SKM-1 treated with dmso at 0.1 percent for 144 hours (cell line): ENCODE measurements around the gene DPEP3.
"Not testable (repeated sequence)": the region's sequence is repeated elsewhere in the genome, so short reads cannot be mapped to it uniquely, and the experiment has no call there.

ENCODE experiments used
- DNase-seq: peaks from one replicate; lab custom pipeline; 2025; ENCODE audit not compliant: unreplicated experiment; lab: John Stamatoyannopoulos, UW

DPEP3 gene

GRCh38 chr16:67993207-67994039, 13.1 kb upstream of the DPEP3 start:
- peak; percentile 79 for DNase-seq

GRCh38 chr16:67992661-67993206, 12.4 kb upstream of the DPEP3 start:
- DNase-seq = no peak

- DNase-seq = no peak
Measured at GRCh38 chr16:67990018-67990386, 9.7 kb upstream of the DPEP3 start.

GRCh38 chr16:67989322-67990017, 9.2 kb upstream of the DPEP3 start:
- no peak for DNase-seq

- no peak for DNase-seq
Measured at GRCh38 chr16:67988675-67989074, 8.4 kb upstream of the DPEP3 start.

GRCh38 chr16:67987460-67988160, 7.3 kb upstream of the DPEP3 start:
- DNase-seq = no peak

- DNase-seq = no peak
Measured at GRCh38 chr16:67986949-67987348, 6.7 kb upstream of the DPEP3 start.

GRCh38 chr16:67982011-67982696, 1.9 kb upstream of the DPEP3 start:
- no peak for DNase-seq

- no peak for DNase-seq
Measured at GRCh38 chr16:67977469-67978227, 2.7 kb downstream of the DPEP3 start.

GRCh38 chr16:67977005-67977404, 3.3 kb downstream of the DPEP3 start:
- no peak for DNase-seq

- no peak for DNase-seq
Measured at GRCh38 chr16:67976205-67976604, 4.1 kb downstream of the DPEP3 start.

- no peak for DNase-seq
Measured at GRCh38 chr16:67975321-67976105, 4.8 kb downstream of the DPEP3 start.

GRCh38 chr16:67972285-67972684, 8.0 kb downstream of the DPEP3 start:
- not testable (repeated sequence) for DNase-seq

GRCh38 chr16:67971111-67971510, 9.2 kb downstream of the DPEP3 start:
- no peak for DNase-seq

- DNase-seq = no peak
Measured at GRCh38 chr16:67969254-67970039, 10.9 kb downstream of the DPEP3 start.

- DNase-seq = peak; percentile 31
Measured at GRCh38 chr16:67968400-67969253, 11.7 kb downstream of the DPEP3 start, which contains the start of gene SLC12A4. TSS of gene SLC12A4 (minus strand) at chr16:67968637. CDS start at chr16:67968553, 84 bp downstream.

- no peak for DNase-seq
Measured at GRCh38 chr16:67967958-67968399, 12.3 kb downstream of the DPEP3 start.
